H9 (cell line): ENCODE measurements around the gene GOLGA1. TPM values are rescaled to one million over a fixed set of nuclear protein-coding genes. Genes with fewer than 3 reads are reported as not detected.

Experiments
- DNase-seq: peaks from one replicate; pipeline ENCODE4 v3.0.0-alpha.2; 2017
- H2AFZ ChIP-seq: one replicate; pipeline ENCODE4 v1.6.1; 2013; ENCODE audit warnings: mild to moderate bottlenecking, low read length, control low read depth, moderate library complexity
- H2AK5ac ChIP-seq: 2 replicates; pipeline ENCODE4 v1.6.1; 2013; ENCODE audit warnings: low read length, control low read depth, mixed read lengths; ENCODE audit not compliant: insufficient read length
- H2BK120ac ChIP-seq: one replicate; pipeline ENCODE4 v1.6.1; 2013; ENCODE audit warnings: low read depth, mild to moderate bottlenecking, low read length, control low read depth, inconsistent platforms; ENCODE audit not compliant: poor library complexity, severe bottlenecking
- H2BK12ac ChIP-seq: 2 replicates; pipeline ENCODE4 v1.6.1; 2013; ENCODE audit warnings: low read length, control low read depth, mixed read lengths, low read depth; ENCODE audit not compliant: insufficient read length
- H2BK15ac ChIP-seq: 2 replicates; pipeline ENCODE4 v1.6.1; 2013; ENCODE audit warnings: low read depth, low read length, control low read depth
- H2BK20ac ChIP-seq: one replicate; pipeline ENCODE4 v1.6.1; 2013; ENCODE audit warnings: low read depth, mild to moderate bottlenecking, low read length, control low read depth, inconsistent platforms; ENCODE audit not compliant: poor library complexity, severe bottlenecking
- H2BK5ac ChIP-seq: 2 replicates; pipeline ENCODE4 v1.6.1; 2013; ENCODE audit warnings: low read length, control low read depth, mixed read lengths; ENCODE audit not compliant: insufficient read length
- H3K14ac ChIP-seq: 2 replicates; pipeline ENCODE4 v1.6.1; 2013; ENCODE audit warnings: low read length, control low read depth; ENCODE audit not compliant: insufficient read depth
- H3K18ac ChIP-seq: 2 replicates; pipeline ENCODE4 v1.6.1; 2013; ENCODE audit warnings: low read depth, mild to moderate bottlenecking, mixed read lengths, low read length, control low read depth; ENCODE audit not compliant: insufficient read length
- H3K23ac ChIP-seq: 2 replicates; pipeline ENCODE4 v1.6.1; 2013; ENCODE audit warnings: low read length, control low read depth, mixed read lengths, low read depth; ENCODE audit not compliant: insufficient read length
- H3K23me2 ChIP-seq: 2 replicates; pipeline ENCODE4 v1.6.1; 2013; ENCODE audit warnings: low read depth, mild to moderate bottlenecking, mixed read lengths, low read length, control low read depth; ENCODE audit not compliant: insufficient read length, poor library complexity, severe bottlenecking
- H3K27ac ChIP-seq: 2 replicates; pipeline ENCODE4 v1.5.1; 2013; ENCODE audit warnings: low read length, control low read depth, mixed read lengths, low read depth; ENCODE audit not compliant: insufficient read length
- H3K27me3 ChIP-seq: 2 replicates; pipeline ENCODE4 v1.6.1; 2013; ENCODE audit warnings: low read length, control low read depth, inconsistent platforms; ENCODE audit not compliant: insufficient read depth
- H3K4ac ChIP-seq: 2 replicates; pipeline ENCODE4 v1.6.1; 2013; ENCODE audit warnings: low read depth, mild to moderate bottlenecking, control low read depth, inconsistent platforms, low read length, moderate library complexity
- H3K4me1 ChIP-seq: 2 replicates; pipeline ENCODE4 v1.6.1; 2013; ENCODE audit warnings: low read length, control low read depth, inconsistent platforms; ENCODE audit not compliant: insufficient read depth
- H3K4me2 ChIP-seq: 2 replicates; pipeline ENCODE4 v1.6.1; 2013; ENCODE audit warnings: low read length, control low read depth, mixed read lengths; ENCODE audit not compliant: insufficient read length, insufficient read depth
- H3K56ac ChIP-seq: 2 replicates; pipeline ENCODE4 v1.6.1; 2013; ENCODE audit warnings: low read depth, mild to moderate bottlenecking, mixed read lengths, low read length, control low read depth; ENCODE audit not compliant: insufficient read length
- H3K79me1 ChIP-seq: 2 replicates; pipeline ENCODE4 v1.6.1; 2013; ENCODE audit warnings: low read depth, mild to moderate bottlenecking, moderate library complexity, low read length, control low read depth, inconsistent platforms; ENCODE audit not compliant: insufficient read depth, poor library complexity, severe bottlenecking
- H3K79me2 ChIP-seq: 2 replicates; pipeline ENCODE4 v1.6.1; 2013; ENCODE audit warnings: low read length, control low read depth, inconsistent platforms; ENCODE audit not compliant: insufficient read depth
- H3K9ac ChIP-seq: 2 replicates; pipeline ENCODE4 v1.6.1; 2013; ENCODE audit warnings: low read length, control low read depth, mixed read lengths; ENCODE audit not compliant: insufficient read length; ENCODE audit errors: extremely low read depth
- H3K9me3 ChIP-seq: one replicate; pipeline ENCODE4 v1.6.1; 2013; ENCODE audit warnings: low read depth, low read length, inconsistent platforms; ENCODE audit not compliant: control insufficient read depth
- H3T11ph ChIP-seq: one replicate; pipeline ENCODE4 v1.6.1; 2013; ENCODE audit warnings: mild to moderate bottlenecking, low read length, control low read depth, inconsistent platforms
- H4K20me1 ChIP-seq: one replicate; pipeline ENCODE4 v1.6.1; 2013; ENCODE audit not compliant: control insufficient read depth, insufficient read length, insufficient read depth
- H4K5ac ChIP-seq: 2 replicates; pipeline ENCODE4 v1.6.1; 2013; ENCODE audit warnings: low read depth, mild to moderate bottlenecking, mixed read lengths, low read length, control low read depth; ENCODE audit not compliant: insufficient read length
- H4K8ac ChIP-seq: replicated peaks from 2 replicates; pipeline ENCODE4 v1.6.1; 2013; ENCODE audit warnings: low read length, control low read depth, mixed read lengths, low read depth; ENCODE audit not compliant: insufficient read length
- H4K91ac ChIP-seq: 2 replicates; pipeline ENCODE4 v1.6.1; 2013; ENCODE audit warnings: low read depth, mild to moderate bottlenecking, moderate library complexity, mixed read lengths, low read length, control low read depth; ENCODE audit not compliant: insufficient read length
- H3K27ac Mint-ChIP-seq, 3 experiments: 2 replicates in 2 of 3; 3 replicates in 1 of 3; pipeline ENCODE4 v1.8.0; 2020 to 2021; ENCODE audit warnings: mixed read lengths in 3 of 3, mild to moderate bottlenecking in 1 of 3, moderate library complexity in 1 of 3
- H3K27me3 Mint-ChIP-seq: 2 replicates; pipeline ENCODE4 v1.8.0; 2021; ENCODE audit warnings: low read depth, mild to moderate bottlenecking, moderate library complexity, mixed read lengths
- H3K36me3 Mint-ChIP-seq, 3 experiments: 2 replicates in 2 of 3; 3 replicates in 1 of 3; pipeline ENCODE4 v1.8.0; 2020 to 2021; ENCODE audit warnings: low read depth in 3 of 3, mixed read lengths in 3 of 3; ENCODE audit not compliant: insufficient read depth in 1 of 3
- H3K4me1 Mint-ChIP-seq, 2 experiments: 2 replicates each; pipeline ENCODE4 v1.8.0; 2020; ENCODE audit warnings: mixed read lengths in 2 of 2
- H3K4me3 Mint-ChIP-seq, 2 experiments: 2 replicates in 1 of 2; 3 replicates in 1 of 2; pipeline ENCODE4 v1.8.0; 2020 to 2021; ENCODE audit warnings: mild to moderate bottlenecking in 2 of 2, mixed read lengths in 2 of 2, moderate library complexity in 1 of 2
- H3K9me3 Mint-ChIP-seq, 2 experiments: 2 replicates in 1 of 2; 3 replicates in 1 of 2; pipeline ENCODE4 v1.8.0; 2020; ENCODE audit warnings: mild to moderate bottlenecking in 2 of 2, mixed read lengths in 2 of 2, moderate library complexity in 1 of 2
- CTCF ChIP-seq: fragments of 200-600 bp; sonication (generic); conservative IDR thresholded peaks from 3 replicates; pipeline ENCODE4 v1.8.0; 2021; ENCODE audit warnings: antibody characterized with exemption, mild to moderate bottlenecking
- WGBS: extraction: QIAGEN DNeasy Blood & Tissue Kit; methylation state at CpG from one replicate; pipeline ENCODE4 v1.1.7; 2013; ENCODE audit warnings: missing lambda C conversion rate, low lambda C conversion rate, mixed read lengths; ENCODE audit not compliant: insufficient read length; ENCODE audit errors: extremely low coverage; 5-methylcytosine and 5-hydroxymethylcytosine counted together
- total RNA-seq: library from RNA; stranded (reverse); gene quantifications from 2 replicates; pipeline ENCODE4 v1.2.1, GENCODE V29; 2021

Gene GOLGA1
- total RNA-seq, 1 experiment from 2014 or later: 7.6 TPM

GRCh38 chr9:124913378-124913777 is 27.5 kb downstream of the GOLGA1 start:
- Histone ChIP-seq H2BK120ac (no peak overlapping the region), H3K18ac (no peak overlapping the region), H2BK15ac (no peak overlapping the region), H3K14ac (no peak overlapping the region), H4K91ac (no peak overlapping the region), H4K5ac (no peak overlapping the region), H3K56ac (no peak overlapping the region), H3K9ac (no peak overlapping the region), H3K4me1 (no peaks in the 10 kb centered on the region), H3K27me3 (no peaks in the 10 kb centered on the region), H3K4ac (no peak overlapping the region), H2BK20ac (no peak overlapping the region), H3T11ph (no peak overlapping the region), H2BK5ac (no peak overlapping the region), H3K9me3 (no peaks in the 10 kb centered on the region), H3K79me2 (no peaks in the 10 kb centered on the region), H3K27ac (no peak overlapping the region), H2BK12ac (no peak overlapping the region), H3K23me2 (no peaks in the 10 kb centered on the region), H4K20me1 (no peaks in the 10 kb centered on the region), H2AK5ac (no peak overlapping the region), H3K79me1 (no peaks in the 10 kb centered on the region), H3K23ac (no peak overlapping the region), H3K4me2 (no peak overlapping the region), H2AFZ (no peak overlapping the region), H4K8ac (no peak overlapping the region)
- no peak overlapping the region for H3K4me3 Mint-ChIP-seq
- TF ChIP-seq CTCF: no peak
- no peaks in the 10 kb centered on the region for H3K4me1 Mint-ChIP-seq
- H3K27me3 Mint-ChIP-seq: no peaks in the 10 kb centered on the region
- WGBS: no CpG with 5 or more reads among the region's 2 CpGs
- no peaks in the 10 kb centered on the region for H3K9me3 Mint-ChIP-seq
- no peak for DNase-seq
- no peak overlapping the region for H3K27ac Mint-ChIP-seq
- peaks cover 0 to 13% (median 6%) of the 10 kb centered on the region in 3 experiments; a peak in 3 of 7 replicates for H3K36me3 Mint-ChIP-seq
